K562 (cell line): Measurements from ENCODE around the gene DNAJC1. TPM values are rescaled to one million over a fixed set of nuclear protein-coding genes. Genes with fewer than 3 reads are reported as not detected.

Experiments used
- ATAC-seq: fragments of 200-7000 bp; cut with Tn5 transposase; 3 replicates; pipeline ENCODE4 v1.9.1; 2020; ENCODE audit warnings: moderate library complexity
- BruUV-seq: library from RNA; stranded (reverse); fragments of 400-500 nt; replicated peaks from 2 replicates; lab custom pipeline; 2021; lab: Mats Ljungman, UMichigan
- CTCF ChIA-PET: fragments of 300-600 bp; formaldehyde crosslinking; extraction: SDS; loops from one replicate; lab custom pipeline; 2021; ENCODE audit warnings: low intra/inter-chr PET ratio; lab: Yijun Ruan, JAX
- POLR2A ChIA-PET: fragments of 300-600, 350-650 bp; sonication (Branson Sonifier 250); formaldehyde crosslinking; extraction: SDS; loops from one replicate; lab custom pipeline; 2021; ENCODE audit warnings: antibody characterized with exemption, inconsistent platforms; lab: Yijun Ruan, JAX
- DNase-seq, 4 experiments: peaks; one replicate each; pipeline versions ENCODE4 v3.0.0 to v3.0.0-alpha.2; 2011 to 2018; ENCODE audit warnings: low spot score in 3 of 4, mixed read lengths in 3 of 4; ENCODE audit errors: extremely low read depth in 1 of 4
- FAIRE-seq: peaks from 2 replicates; lab custom pipeline; 2011; peaks lifted over from hg19 to GRCh38; lab: Jason Lieb, UNC
- H2AFZ ChIP-seq: 2 replicates; pipeline ENCODE4 v1.6.0; 2011; ENCODE audit warnings: low read depth, low read length, control low read depth, inconsistent platforms
- H3K27ac ChIP-seq: fragments of 200-600 bp; 3 replicates; pipeline ENCODE4 v1.8.0; 2011; ENCODE audit warnings: low read depth, mild to moderate bottlenecking, control low read depth, inconsistent platforms, low read length, moderate library complexity, mixed read lengths; ENCODE audit errors: extremely low read depth
- H3K27me3 ChIP-seq, 2 experiments: fragments of 300-600 bp in 1 of 2; 2 replicates in 1 of 2; 3 replicates in 1 of 2; pipeline versions ENCODE4 v1.6.0 to v1.8.0; 2011; ENCODE audit warnings: inconsistent platforms in 2 of 2, low read length in 2 of 2, mild to moderate bottlenecking in 1 of 2, mixed read lengths in 1 of 2, moderate library complexity in 1 of 2; ENCODE audit not compliant: control insufficient read depth in 2 of 2, insufficient read depth in 2 of 2
- H3K36me3 ChIP-seq: fragments of 300-600 bp; 3 replicates; pipeline ENCODE4 v1.8.0; 2011; ENCODE audit warnings: mild to moderate bottlenecking, low read length, inconsistent platforms; ENCODE audit not compliant: control insufficient read depth, insufficient read depth
- H3K4me1 ChIP-seq, 2 experiments: fragments of 200-600 bp in 1 of 2; replicated peaks in 1 of 2; 2 replicates in 1 of 2; 3 replicates in 1 of 2; pipeline versions ENCODE4 v1.5.1 to v1.8.0; 2011; ENCODE audit warnings: inconsistent platforms in 2 of 2, low read length in 2 of 2, mild to moderate bottlenecking in 1 of 2, mixed read lengths in 1 of 2, moderate library complexity in 1 of 2; ENCODE audit not compliant: control insufficient read depth in 2 of 2, insufficient read depth in 2 of 2
- H3K4me2 ChIP-seq: 2 replicates; pipeline ENCODE4 v1.6.1; 2011; ENCODE audit warnings: low read length, control low read depth, inconsistent platforms, mixed read lengths; ENCODE audit not compliant: insufficient read depth
- H3K4me3 ChIP-seq: fragments of 200-600 bp; sonication (generic), shearing (Covaris generic); 2 replicates; pipeline ENCODE4 v1.5.1; 2016; ENCODE audit warnings: control low read depth, inconsistent platforms
- H3K79me2 ChIP-seq: fragments of 200-600 bp; 3 replicates; pipeline ENCODE4 v1.8.0; 2011; ENCODE audit warnings: low read length, inconsistent platforms; ENCODE audit not compliant: control insufficient read depth, insufficient read depth
- H3K9ac ChIP-seq, 2 experiments: 2 replicates each; pipeline versions ENCODE4 v1.6.0 to v1.6.1; 2011; ENCODE audit warnings: low read depth in 2 of 2, low read length in 2 of 2, control low read depth in 1 of 2, inconsistent platforms in 1 of 2, mild to moderate bottlenecking in 1 of 2, mixed read lengths in 1 of 2; ENCODE audit not compliant: insufficient read depth in 1 of 2
- H3K9me1 ChIP-seq: one replicate; pipeline ENCODE4 v1.6.0; 2011; ENCODE audit warnings: inconsistent platforms, mild to moderate bottlenecking, low read length, moderate library complexity; ENCODE audit not compliant: control insufficient read depth, insufficient read depth
- H3K9me3 ChIP-seq: replicated peaks from 2 replicates; pipeline ENCODE4 v1.5.1; 2011; ENCODE audit warnings: low read depth, low read length, inconsistent platforms; ENCODE audit not compliant: control insufficient read depth, insufficient read depth
- H4K20me1 ChIP-seq: replicated peaks from 2 replicates; pipeline ENCODE4 v1.6.1; 2011; ENCODE audit warnings: low read length, inconsistent platforms, mixed read lengths; ENCODE audit not compliant: control insufficient read depth, insufficient read depth
- CHD1 ChIP-seq: fragments of 200-600 bp; sonication (generic); IDR thresholded peaks from one replicate; pipeline ENCODE4 v1.6.1; 2012; ENCODE audit warnings: mild to moderate bottlenecking, moderate library complexity, low read length, inconsistent platforms
- DNMT1 ChIP-seq: fragments of 450-650 bp; IDR thresholded peaks from 2 replicates; pipeline ENCODE4 v1.6.1; 2016; ENCODE audit warnings: antibody characterized with exemption, mild to moderate bottlenecking
- FOXA3 ChIP-seq, 2 experiments: fragments of 450-650 bp in 1 of 2; sonication (generic) in 1 of 2; formaldehyde crosslinking; IDR thresholded peaks in 1 of 2; conservative IDR thresholded peaks in 1 of 2; 2 replicates each; pipeline versions ENCODE4 v1.4.0 to v1.8.0; 2020 to 2022; ENCODE audit warnings: mild to moderate bottlenecking in 2 of 2, missing genetic modification reagents in 1 of 2
- FOXJ2 ChIP-seq: fragments of 200-800 bp; sonication (Bioruptor generic); IDR thresholded peaks from 2 replicates; pipeline ENCODE4 v1.6.1; 2016; ENCODE audit warnings: missing genetic modification characterization, missing compliant biosample characterization
- HMGN3 ChIP-seq: IDR thresholded peaks from 2 replicates; pipeline ENCODE4 v1.6.1; 2011; ENCODE audit warnings: borderline replicate concordance, low read depth, mild to moderate bottlenecking, mixed read lengths, low read length; ENCODE audit not compliant: insufficient read length; ENCODE audit errors: extremely low read depth
- KHSRP ChIP-seq: fragments of 450-650 bp; IDR thresholded peaks from 2 replicates; pipeline ENCODE4 v1.6.1; 2017
- KLF13 ChIP-seq: fragments of 450-650 bp; IDR thresholded peaks from 2 replicates; pipeline ENCODE4 v1.6.1; 2016; ENCODE audit warnings: missing genetic modification characterization, low read depth, mild to moderate bottlenecking, missing compliant biosample characterization, moderate library complexity, borderline replicate concordance
- MEIS2 ChIP-seq: fragments of 450-650 bp; IDR thresholded peaks from 2 replicates; pipeline ENCODE4 v1.6.1; 2014; ENCODE audit warnings: mild to moderate bottlenecking; ENCODE audit not compliant: partially characterized antibody
- NFIC ChIP-seq: fragments of 450-650 bp; IDR thresholded peaks from 2 replicates; pipeline ENCODE4 v1.6.1; 2017; ENCODE audit warnings: mild to moderate bottlenecking, inconsistent platforms
- PHB ChIP-seq: fragments of 250-450 bp; sonication (Bioruptor Pico); IDR thresholded peaks from 2 replicates; pipeline ENCODE4 v1.5.0; 2021
- PRPF4 ChIP-seq: fragments of 200-400 bp; formaldehyde crosslinking; IDR thresholded peaks from one replicate; pipeline ENCODE4 v1.6.1; 2017; ENCODE audit warnings: low read length, low read depth, mild to moderate bottlenecking; ENCODE audit not compliant: insufficient read depth, poor library complexity, severe bottlenecking
- RCOR1 ChIP-seq, 2 experiments: IDR thresholded peaks; 2 replicates each; pipeline ENCODE4 v1.6.1; 2012; ENCODE audit warnings: low read depth in 2 of 2, low read length in 2 of 2, borderline replicate concordance in 1 of 2, improper control_type of control experiment in 1 of 2
- SREBF1 ChIP-seq: fragments of 150-350 bp; IDR thresholded peaks from 2 replicates; pipeline ENCODE4 v1.6.1; 2014; ENCODE audit warnings: antibody characterized with exemption, low read depth, low read length, borderline replicate concordance
- SRSF1 ChIP-seq: fragments of 200-400 bp; formaldehyde crosslinking; IDR thresholded peaks from 2 replicates; pipeline ENCODE4 v1.6.1; 2017; ENCODE audit warnings: mild to moderate bottlenecking, low read depth, low read length, moderate library complexity
- WGBS: fragments of 100-300 bp; shearing (Covaris generic); methylation state at CpG from one replicate; pipeline ENCODE4 v1.1.6; 2016; ENCODE audit warnings: low coverage, mixed read lengths; ENCODE audit not compliant: insufficient coverage; ENCODE audit errors: missing lambda C conversion rate; 5-methylcytosine and 5-hydroxymethylcytosine counted together
- in situ Hi-C: fragments of 300-500 bp; cut with MboI; formaldehyde crosslinking; loops from 4 replicates; pipeline ENCODE4 v1.15.0; 2018; ENCODE audit warnings: inconsistent platforms, mixed read lengths
- intact Hi-C: fragments of 100-400 bp; cut with micrococcal nuclease; formaldehyde crosslinking; loops from 2 replicates; pipeline ENCODE4 v1.14.2; 2022
- polyA plus RNA-seq, 8 experiments: library from polyadenylated mRNA; depleted of rRNA in 4 of 8; stranded (reverse) in 5 of 8; unstranded in 3 of 8; fragments of >200 nt; fragmentation: Nextera tagmentation in 2 of 8; fragmentation: Illumina TruSeq in 1 of 8; extraction: Ambion mirVana in 2 of 8; extraction: Trizol in 1 of 8; gene quantifications; 2 replicates each; pipeline versions ENCODE4 v1.2.1 to v1.2.3, GENCODE V29; 2011 to 2014; ENCODE audit warnings: inconsistent platforms in 1 of 8, missing spikeins in 1 of 8
- total RNA-seq, 7 experiments: library from RNA; depleted of rRNA in 6 of 7; stranded (reverse); fragments of >200 nt in 6 of 7; fragmentation: Illumina TruSeq in 2 of 7; extraction: Trizol in 2 of 7; gene quantifications; 2 replicates each; pipeline versions ENCODE4 v1.2.1 to v1.2.3, GENCODE V29; 2011 to 2021; ENCODE audit warnings: low replicate concordance in 1 of 7

The DNAJC1 gene
- total and polyA plus RNA-seq, 9 of the 15 experiments (the other 6 are each of a cell fraction or from before 2014, with no cell fraction given): 5.4 to 77.6 (median 40.3) TPM

- in situ Hi-C loops: no loop called here
- CTCF ChIA-PET: interaction anchor here (0.7 to 1.2 kb wide), 2 partner anchors 225 to 1434 kb away, joined by 3 to 4 read pairs; no protein-coding TSS in a partner anchor
- Histone ChIP-seq H3K9me1 (no peaks in the 10 kb centered on the region), H3K36me3 (peaks cover 71% of the 10 kb centered on the region), H3K9ac (no peak overlapping the region), H2AFZ (no peak overlapping the region), H3K27ac (no peak overlapping the region), H3K27me3 (no peaks in the 10 kb centered on the region), H3K4me1 (peaks cover 0 to 13% of the 10 kb centered on the region in 2 experiments; a peak in 3 of 5 replicates), H3K4me2 (no peak overlapping the region), H3K4me3 (no peak overlapping the region), H3K79me2 (peaks cover 3% of the 10 kb centered on the region; the same call in 1 of the 3 replicates), H4K20me1 (0 out of 2 replicates have a peak, but pooled peaks cover 5% of the 10 kb centered on the region), H3K9me3 (no peaks in the 10 kb centered on the region)
- 77% methylated on average over 3 of the region's 3 CpGs for WGBS
- intact Hi-C loops: loop anchor here (10.0 kb wide), 1 partner anchor 104 kb away; no protein-coding TSS in a partner anchor
- no peak for ATAC-seq
- no peak for TF ChIP-seq KLF13 (tag)
- no peak for TF ChIP-seq PHB (CRISPR knock-in tag)
- peak; percentile 78 for TF ChIP-seq NFIC
- no peak for FAIRE-seq
- no peak for DNase-seq
- no TSS peak for BruUV-seq
- POLR2A ChIA-PET: no interaction called here
Observed at GRCh38 chr10:21728618-21729017, 274.9 kb downstream of the DNAJC1 start.

- no peak overlapping the region for H2AFZ ChIP-seq
- no peaks in the 10 kb centered on the region for H3K27me3 ChIP-seq
- ChIA-PET POLR2A (no interaction called here), CTCF (no interaction called here)
- intact Hi-C loops: loop anchor here (10.0 kb wide), 1 partner anchor 103 kb away; no protein-coding TSS in a partner anchor
- no peak overlapping the region for H3K27ac ChIP-seq
- no peaks in the 10 kb centered on the region for H3K9me3 ChIP-seq
- WGBS: 55% methylated on average over 13 of the region's 13 CpGs
- TF ChIP-seq FOXA3 (CRISPR knock-in tag; conservative IDR thresholded peaks at IDR 0.05 in 1 of 2, IDR thresholded peaks at IDR 0.05 in 1 of 2) (peak in 1 of 2 experiments; percentile 54; a peak in 2 of 4 replicates), SRSF1 (no peak), RCOR1 (IDR thresholded peaks at IDR 0.05; ENCODE audit: borderline replicate concordance in 1 of 2, low read depth in 2 of 2, low read length in 2 of 2) (peak in 1 of 2 experiments; percentile 47; a peak in 1 of 4 replicates), KHSRP (no peak), CHD1 (no peak), HMGN3 (no peak), PRPF4 (no peak), SREBF1 (no peak), DNMT1 (no peak), FOXJ2 (0 out of 2 replicates have a peak, but pooled peaks have one; percentile 20), MEIS2 (peak; percentile 45)
- no peak for FAIRE-seq
- H3K4me2 ChIP-seq: no peak overlapping the region
- DNase-seq: no peak
- H3K36me3 ChIP-seq: peaks cover 62% of the 10 kb centered on the region
- H3K9me1 ChIP-seq: no peaks in the 10 kb centered on the region
- H3K9ac ChIP-seq: no peak overlapping the region
- in situ Hi-C loops: no loop called here
- no peak for ATAC-seq
- no peak overlapping the region for H3K4me3 ChIP-seq
- BruUV-seq: no TSS peak
- peaks cover 0 to 20% of the 10 kb centered on the region in 2 experiments; a peak in 3 of 5 replicates for H3K4me1 ChIP-seq
- H3K79me2 ChIP-seq: peaks cover 7% of the 10 kb centered on the region; the same call in 1 of the 3 replicates
- H4K20me1 ChIP-seq: 0 out of 2 replicates have a peak, but pooled peaks cover 5% of the 10 kb centered on the region
Observed at GRCh38 chr10:21727452-21728168, 275.9 kb downstream of the DNAJC1 start.
